ENCODE results near the gene ARHGEF17.

ARHGEF17 gene

GRCh38 chr11:73335204-73335923 lies 27.3 kb downstream of the ARHGEF17 start:
- H2AFZ ChIP-seq, result no peak overlapping the region
- no peaks in the 10 kb centered on the region for H3K27me3 ChIP-seq (ENCODE audit: control insufficient read depth, insufficient read depth, low read length)
- no peaks in the 10 kb centered on the region for H3K36me3 ChIP-seq (ENCODE audit: control insufficient read depth, insufficient read depth, low read length)
- H3K27ac ChIP-seq, result peak overlapping the region; percentile 6
- H3K9me3 ChIP-seq (ENCODE audit: control insufficient read depth, low read length), result no peaks in the 10 kb centered on the region
- no peak overlapping the region for H3K4me3 ChIP-seq (ENCODE audit: low read depth, low read length)
- peaks cover 8% of the 10 kb centered on the region for H3K4me1 ChIP-seq
- peak; percentile 91 for TF ChIP-seq CTCF (IDR thresholded peaks at IDR 0.05)
- H3K4me2 ChIP-seq (ENCODE audit: low read length), result no peak overlapping the region
- H3K79me2 ChIP-seq, result peaks cover 25% of the 10 kb centered on the region
- no peak overlapping the region for H3K9ac ChIP-seq

- no peak overlapping the region for H3K9ac ChIP-seq
Measured at GRCh38 chr11:73337846-73338245, 29.8 kb downstream of the ARHGEF17 start.

GRCh38 chr11:73338279-73338678 lies 30.2 kb downstream of the ARHGEF17 start:
- Histone ChIP-seq H3K4me3 (ENCODE audit: low read depth, low read length) (no peak overlapping the region), H3K9me3 (ENCODE audit: control insufficient read depth, low read length) (no peaks in the 10 kb centered on the region), H3K4me1 (peaks cover 7% of the 10 kb centered on the region), H3K9ac (no peak overlapping the region), H3K79me2 (peaks cover 34% of the 10 kb centered on the region), H3K27ac (no peak overlapping the region), H3K27me3 (ENCODE audit: control insufficient read depth, insufficient read depth, low read length) (no peaks in the 10 kb centered on the region), H3K36me3 (ENCODE audit: control insufficient read depth, insufficient read depth, low read length) (no peaks in the 10 kb centered on the region), H2AFZ (no peak overlapping the region), H3K4me2 (ENCODE audit: low read length) (no peak overlapping the region)
- TF ChIP-seq CTCF (IDR thresholded peaks at IDR 0.05), result no peak

More at GRCh38 chr11:73337846-73338245, 29.8 kb downstream of the ARHGEF17 start:
- peaks cover 7% of the 10 kb centered on the region for H3K4me1 ChIP-seq
- H3K79me2 ChIP-seq, result peaks cover 34% of the 10 kb centered on the region
- H3K36me3 ChIP-seq (ENCODE audit: control insufficient read depth, insufficient read depth, low read length), result no peaks in the 10 kb centered on the region
- H3K4me3 ChIP-seq (ENCODE audit: low read depth, low read length), result no peak overlapping the region
- H3K27ac ChIP-seq, result no peak overlapping the region
- H3K9me3 ChIP-seq (ENCODE audit: control insufficient read depth, low read length), result no peaks in the 10 kb centered on the region
- H3K4me2 ChIP-seq (ENCODE audit: low read length), result no peak overlapping the region
- no peaks in the 10 kb centered on the region for H3K27me3 ChIP-seq (ENCODE audit: control insufficient read depth, insufficient read depth, low read length)
- TF ChIP-seq CTCF (IDR thresholded peaks at IDR 0.05), result no peak
- no peak overlapping the region for H2AFZ ChIP-seq

GRCh38 chr11:73340164-73340563 lies 32.1 kb downstream of the ARHGEF17 start:
- H2AFZ ChIP-seq, result no peak overlapping the region
- H3K36me3 ChIP-seq (ENCODE audit: control insufficient read depth, insufficient read depth, low read length), result no peaks in the 10 kb centered on the region
- no peaks in the 10 kb centered on the region for H3K9me3 ChIP-seq (ENCODE audit: control insufficient read depth, low read length)
- H3K27me3 ChIP-seq (ENCODE audit: control insufficient read depth, insufficient read depth, low read length), result no peaks in the 10 kb centered on the region
- no peak overlapping the region for H3K4me3 ChIP-seq (ENCODE audit: low read depth, low read length)
- TF ChIP-seq CTCF (IDR thresholded peaks at IDR 0.05), result no peak
- no peak overlapping the region for H3K9ac ChIP-seq
- H3K79me2 ChIP-seq, result peaks cover 34% of the 10 kb centered on the region
- no peak overlapping the region for H3K4me2 ChIP-seq (ENCODE audit: low read length)
- H3K27ac ChIP-seq, result no peak overlapping the region
- H3K4me1 ChIP-seq, result peaks cover 9% of the 10 kb centered on the region

GRCh38 chr11:73342633-73343032 lies 34.6 kb downstream of the ARHGEF17 start:
- peak overlapping the region; percentile 17 for H2AFZ ChIP-seq
- peaks cover 9% of the 10 kb centered on the region for H3K4me1 ChIP-seq
- peaks cover 28% of the 10 kb centered on the region for H3K79me2 ChIP-seq
- H3K27ac ChIP-seq, result peak overlapping the region; percentile 32
- peak overlapping the region; percentile 11 for H3K4me2 ChIP-seq (ENCODE audit: low read length)
- H3K9ac ChIP-seq, result no peak overlapping the region
- TF ChIP-seq CTCF (IDR thresholded peaks at IDR 0.05), result no peak
- no peaks in the 10 kb centered on the region for H3K27me3 ChIP-seq (ENCODE audit: control insufficient read depth, insufficient read depth, low read length)
- H3K9me3 ChIP-seq (ENCODE audit: control insufficient read depth, low read length), result no peaks in the 10 kb centered on the region
- no peak overlapping the region for H3K4me3 ChIP-seq (ENCODE audit: low read depth, low read length)
- no peaks in the 10 kb centered on the region for H3K36me3 ChIP-seq (ENCODE audit: control insufficient read depth, insufficient read depth, low read length)

All from parathyroid adenoma (tissue), 2 donors.